ENCODE measurements around the gene P3H2.

DNA sequence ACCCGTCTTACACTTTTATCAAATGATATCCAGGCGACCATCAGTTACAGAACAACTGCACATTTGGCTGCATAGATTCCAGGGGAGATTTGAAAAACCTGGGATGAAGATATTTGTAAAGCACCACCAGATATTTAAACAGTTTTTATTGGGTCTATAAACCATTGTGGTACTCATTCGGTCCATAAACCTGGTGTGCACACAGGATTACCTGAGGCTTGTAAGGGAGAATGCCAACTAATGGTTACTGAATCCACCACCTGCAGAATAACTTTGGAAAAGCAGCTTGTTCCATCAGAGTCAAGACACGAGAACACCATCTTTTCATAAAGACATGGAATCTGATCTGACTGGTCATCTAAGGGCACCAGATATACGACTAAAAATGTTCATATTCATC is 80.6 kb downstream of the P3H2 start:
- TF ChIP-seq, protein P1, sequence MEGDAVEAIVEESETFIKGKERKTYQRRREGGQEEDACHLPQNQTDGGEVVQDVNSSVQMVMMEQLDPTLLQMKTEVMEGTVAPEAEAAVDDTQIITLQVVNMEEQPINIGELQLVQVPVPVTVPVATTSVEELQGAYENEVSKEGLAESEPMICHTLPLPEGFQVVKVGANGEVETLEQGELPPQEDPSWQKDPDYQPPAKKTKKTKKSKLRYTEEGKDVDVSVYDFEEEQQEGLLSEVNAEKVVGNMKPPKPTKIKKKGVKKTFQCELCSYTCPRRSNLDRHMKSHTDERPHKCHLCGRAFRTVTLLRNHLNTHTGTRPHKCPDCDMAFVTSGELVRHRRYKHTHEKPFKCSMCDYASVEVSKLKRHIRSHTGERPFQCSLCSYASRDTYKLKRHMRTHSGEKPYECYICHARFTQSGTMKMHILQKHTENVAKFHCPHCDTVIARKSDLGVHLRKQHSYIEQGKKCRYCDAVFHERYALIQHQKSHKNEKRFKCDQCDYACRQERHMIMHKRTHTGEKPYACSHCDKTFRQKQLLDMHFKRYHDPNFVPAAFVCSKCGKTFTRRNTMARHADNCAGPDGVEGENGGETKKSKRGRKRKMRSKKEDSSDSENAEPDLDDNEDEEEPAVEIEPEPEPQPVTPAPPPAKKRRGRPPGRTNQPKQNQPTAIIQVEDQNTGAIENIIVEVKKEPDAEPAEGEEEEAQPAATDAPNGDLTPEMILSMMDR (IDR thresholded peaks at IDR 0.05): no peak
- no peak for TF ChIP-seq EZH2 (IDR thresholded peaks at IDR 0.05; ENCODE audit: borderline replicate concordance, insufficient read depth, low read depth, low read length, poor library complexity, severe bottlenecking)

Data from B cell (primary cell).